Measurements from ENCODE around the gene CHID1. TPM values are rescaled to one million over a fixed set of nuclear protein-coding genes. Genes with fewer than 3 reads are reported as not detected.

The CHID1 gene
- polyA plus RNA-seq, 4 donors = 108 to 134 (median 117) TPM

- no peak for DNase-seq (ENCODE audit: low read depth in 4 of 4, low spot score in 2 of 4)
Measured at GRCh38 chr11:911031-911889, 650 bp upstream of the CHID1 start.

GRCh38 chr11:910044-910588 lies 494 bp downstream of the CHID1 start:
- no peak for DNase-seq (ENCODE audit: low read depth in 4 of 4, low spot score in 2 of 4)

GRCh38 chr11:909406-909805 lies 1.2 kb downstream of the CHID1 start:
- no peak for DNase-seq (ENCODE audit: low read depth in 4 of 4, low spot score in 2 of 4)

- DNase-seq (ENCODE audit: low read depth in 4 of 4, low spot score in 2 of 4) = no peak
Measured at GRCh38 chr11:908273-908672, 2.3 kb downstream of the CHID1 start.

GRCh38 chr11:907668-908067 lies 2.9 kb downstream of the CHID1 start:
- no peak for DNase-seq (ENCODE audit: low read depth in 4 of 4, low spot score in 2 of 4)

- no peak for DNase-seq (ENCODE audit: low read depth in 4 of 4, low spot score in 2 of 4)
Measured at GRCh38 chr11:905952-906351, 4.7 kb downstream of the CHID1 start.

- DNase-seq (ENCODE audit: low read depth in 4 of 4, low spot score in 2 of 4) = no peak
Measured at GRCh38 chr11:904380-904779, 6.2 kb downstream of the CHID1 start.

GRCh38 chr11:901452-902061 lies 9.1 kb downstream of the CHID1 start:
- DNase-seq (ENCODE audit: low read depth in 4 of 4, low spot score in 2 of 4) = no peak

- no peak for DNase-seq (ENCODE audit: low read depth in 4 of 4, low spot score in 2 of 4)
Measured at GRCh38 chr11:900545-900944, 10.1 kb downstream of the CHID1 start.

- DNase-seq (ENCODE audit: low read depth in 4 of 4, low spot score in 2 of 4) = no peak
Measured at GRCh38 chr11:899724-900123, 10.9 kb downstream of the CHID1 start.

- no peak for DNase-seq (ENCODE audit: low read depth in 4 of 4, low spot score in 2 of 4)
Measured at GRCh38 chr11:898540-899190, 11.9 kb downstream of the CHID1 start.

GRCh38 chr11:898143-898511 lies 12.5 kb downstream of the CHID1 start:
- DNase-seq (ENCODE audit: low read depth in 4 of 4, low spot score in 2 of 4) = no peak

GRCh38 chr11:897253-898142 lies 13.1 kb downstream of the CHID1 start:
- no peak for DNase-seq (ENCODE audit: low read depth in 4 of 4, low spot score in 2 of 4)

- no peak for DNase-seq (ENCODE audit: low read depth in 4 of 4, low spot score in 2 of 4)
Measured at GRCh38 chr11:895331-896110, 15.1 kb downstream of the CHID1 start.

- no peak for DNase-seq (ENCODE audit: low read depth in 4 of 4, low spot score in 2 of 4)
Measured at GRCh38 chr11:894575-895201, 15.9 kb downstream of the CHID1 start.

- DNase-seq (ENCODE audit: low read depth in 4 of 4, low spot score in 2 of 4) = no peak
Measured at GRCh38 chr11:893008-893654, 17.5 kb downstream of the CHID1 start.

GRCh38 chr11:890794-891540 lies 19.6 kb downstream of the CHID1 start:
- DNase-seq (ENCODE audit: low read depth in 4 of 4, low spot score in 2 of 4) = no peak

All from left renal cortex interstitium (tissue), 4 donors.